ENCODE results near the gene QSOX2.

Gene QSOX2

DNA sequence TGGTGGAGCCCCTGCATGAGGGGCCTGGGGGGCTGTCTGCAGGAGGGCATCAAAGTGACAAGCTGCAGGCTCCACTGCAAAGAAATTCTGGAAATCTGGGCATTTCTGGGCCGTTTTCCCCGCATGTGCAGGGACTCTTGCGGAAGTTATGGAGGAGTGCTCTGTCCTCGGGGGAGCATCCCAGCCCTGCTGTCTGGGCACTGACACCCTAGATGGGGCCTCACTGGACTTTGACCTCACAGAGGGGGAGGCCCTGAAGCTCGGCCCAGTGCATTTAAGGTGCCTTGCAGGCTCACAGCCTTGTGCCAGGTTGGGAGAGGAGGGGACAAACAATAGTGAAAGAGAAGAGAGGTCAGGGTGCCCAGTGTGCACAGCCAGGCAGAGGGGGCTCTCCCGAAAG is 76.1 kb downstream of the QSOX2 start:
- no peak for DNase-seq

DNA sequence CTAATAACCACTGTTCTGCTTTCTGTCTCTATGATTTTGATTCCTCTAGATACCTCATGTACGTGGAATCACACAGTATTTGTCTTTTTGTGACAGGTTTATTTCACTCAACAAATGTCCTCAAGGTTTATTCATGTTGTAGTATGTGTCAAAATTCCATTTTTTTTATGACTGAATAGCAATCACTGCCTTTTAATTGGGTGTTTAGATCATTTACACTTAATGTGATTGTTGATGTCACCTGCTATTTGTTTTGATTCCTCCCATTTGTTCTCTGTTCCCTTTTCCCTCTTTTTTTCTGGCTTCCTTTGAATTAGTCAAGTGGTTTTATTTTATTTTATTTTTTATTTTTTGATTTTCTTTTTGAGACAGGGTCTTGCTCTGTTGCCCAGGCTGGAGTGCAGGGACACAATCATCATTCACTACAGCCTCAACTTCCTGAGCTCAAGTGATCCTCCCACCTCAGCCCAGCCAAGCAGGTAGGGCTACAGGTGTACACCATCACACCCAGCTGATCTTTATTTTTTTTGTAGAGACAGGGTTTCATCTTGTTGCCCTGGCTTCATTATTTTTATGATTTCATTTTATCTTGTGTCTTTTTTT is 82.3 kb downstream of the QSOX2 start:
- no peak for DNase-seq

DNA sequence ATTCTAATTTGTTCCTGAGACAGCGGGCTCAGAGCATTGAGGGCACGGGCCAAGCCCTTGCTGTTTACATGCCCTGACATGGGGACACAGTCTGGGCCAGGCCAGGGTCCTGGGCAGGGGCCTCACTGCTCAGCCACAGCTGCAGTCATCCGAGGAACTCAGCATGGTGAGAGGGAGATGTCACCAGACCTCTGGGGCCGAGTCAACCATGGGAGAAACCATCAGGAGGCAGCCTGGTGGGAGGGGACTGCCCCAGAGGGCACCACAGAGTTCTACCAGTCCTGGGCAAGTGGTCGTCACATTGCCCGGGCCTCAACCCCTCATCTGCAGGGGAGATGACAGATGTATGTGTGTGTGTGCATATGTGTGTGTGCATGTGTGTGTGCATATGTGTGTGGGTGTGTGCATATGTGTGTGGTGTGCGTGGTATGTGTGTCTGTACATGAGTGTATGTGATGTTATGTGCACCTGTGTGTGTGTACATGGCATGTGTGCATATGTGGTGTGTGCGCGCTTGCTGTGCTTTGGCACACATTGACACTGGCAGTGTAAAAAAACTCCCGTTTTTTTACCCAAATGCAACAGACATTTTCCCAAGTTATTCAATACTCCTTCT is 84.5 kb downstream of the QSOX2 start:
- no peak for DNase-seq

DNA sequence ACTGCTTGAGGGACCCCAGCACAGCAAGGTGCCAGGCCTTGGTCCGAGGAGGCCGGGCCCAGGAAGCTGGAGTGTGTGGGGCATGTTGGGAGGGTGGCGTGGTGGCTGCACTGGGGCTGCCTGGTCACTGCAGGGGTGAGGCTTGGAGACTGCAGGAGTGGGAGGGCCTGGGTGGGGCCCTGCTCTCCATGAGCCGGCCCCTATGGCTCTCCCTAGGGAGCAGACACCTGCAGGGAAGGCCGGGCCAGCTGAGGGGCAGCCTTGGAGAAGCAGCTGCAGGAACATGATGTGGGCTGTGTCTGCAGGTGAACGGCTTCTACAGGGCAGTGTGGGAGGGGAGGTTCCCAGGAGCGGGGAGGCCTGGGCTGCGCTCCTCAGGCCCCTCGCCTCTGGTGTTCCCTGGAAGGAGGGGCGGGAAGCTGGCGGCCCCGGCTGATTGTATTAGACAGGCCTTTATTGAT is 85.2 kb downstream of the QSOX2 start:
- no peak for DNase-seq

DNA sequence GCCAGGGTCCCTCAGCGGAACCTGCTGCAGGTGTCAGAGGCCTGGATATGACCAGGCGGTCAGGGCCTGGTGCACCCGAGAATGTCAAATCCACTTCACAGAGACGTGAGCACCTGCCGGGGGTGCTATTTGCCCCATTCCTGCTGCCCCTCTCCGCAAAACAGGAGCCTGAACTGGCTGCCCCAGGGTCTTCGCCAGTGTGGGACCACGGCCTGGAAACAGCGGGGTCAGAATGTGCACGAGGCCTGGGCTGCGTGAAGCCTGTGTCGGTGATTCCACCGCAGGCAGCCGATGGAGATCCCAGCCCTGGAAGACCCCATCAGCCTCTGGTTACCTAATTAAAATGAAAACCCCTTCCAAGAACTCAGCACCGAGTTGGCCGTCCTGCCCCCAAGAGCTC is 85.8 kb downstream of the QSOX2 start:
- no peak for DNase-seq

DNA sequence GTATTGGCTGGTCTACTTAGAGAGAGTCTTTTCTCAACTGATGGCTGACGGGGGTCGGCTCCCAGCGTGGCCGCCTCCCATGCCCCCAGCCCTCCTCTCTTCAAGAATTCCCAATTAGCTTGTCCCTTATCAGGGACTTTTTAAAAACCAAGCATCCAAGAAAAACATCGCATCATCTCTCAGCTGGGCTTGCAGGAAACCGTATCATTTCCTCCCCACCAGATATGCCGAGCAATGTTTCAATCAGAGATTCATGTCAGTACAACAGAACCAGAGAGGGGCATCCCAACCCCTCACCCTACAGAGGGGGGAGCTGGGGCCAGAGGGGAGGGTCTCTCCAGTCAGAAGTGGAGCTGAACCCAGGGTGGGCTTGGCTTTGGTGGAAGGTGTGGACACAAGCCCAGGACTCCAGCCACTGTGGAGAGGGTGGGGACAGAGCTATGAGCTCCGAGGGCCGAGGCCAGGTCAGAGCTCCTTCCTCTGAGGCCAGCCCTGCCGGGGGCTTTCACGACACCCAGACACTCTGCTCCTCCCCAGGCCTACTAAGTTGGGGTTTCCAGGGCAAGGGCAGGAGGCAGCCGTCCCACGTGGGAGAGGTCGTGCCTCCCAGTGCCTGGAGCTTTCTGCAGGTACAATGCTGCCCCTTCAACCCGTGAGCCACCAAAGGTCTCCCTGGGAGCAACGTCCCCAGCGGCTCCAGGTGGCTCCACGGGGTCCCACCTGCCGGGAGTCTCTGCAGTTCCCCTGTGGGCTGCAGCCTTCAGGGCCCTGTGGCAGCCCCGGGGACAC is 87.9 kb downstream of the QSOX2 start:
- no peak for DNase-seq

Measured in stimulated activated CD8-positive, alpha-beta memory T cell treated with anti-CD3 and anti-CD28 coated beads, Interleukin-4, amount 100 ng/mL, for 48 hours (primary cell).